Measurements from ENCODE around the gene AK5.

The AK5 gene

DNA sequence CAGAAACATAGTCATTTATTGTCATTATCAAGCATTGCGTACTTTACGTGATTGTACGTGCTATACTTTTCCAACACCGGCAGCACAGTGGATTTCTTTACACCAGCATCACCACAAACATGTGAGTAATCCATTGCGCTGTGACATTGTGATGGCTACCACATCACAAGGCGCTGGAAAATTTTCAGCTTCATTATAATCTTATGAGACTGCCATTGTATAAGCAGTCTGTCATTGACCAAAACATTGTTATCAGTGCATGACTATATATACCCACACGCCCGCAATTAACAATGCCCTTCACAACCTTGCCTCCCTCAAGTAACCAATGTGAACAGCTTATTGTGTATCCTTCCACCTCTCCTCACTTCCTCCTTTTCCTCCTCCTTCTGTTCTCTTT lies 263.0 kb downstream of the AK5 start:
- H3K4me3 ChIP-seq (ENCODE audit: low read length) = no peak overlapping the region
- TF ChIP-seq ZNF274 (IDR thresholded peaks at IDR 0.05; ENCODE audit: low read depth, low read length) = no peak

DNA sequence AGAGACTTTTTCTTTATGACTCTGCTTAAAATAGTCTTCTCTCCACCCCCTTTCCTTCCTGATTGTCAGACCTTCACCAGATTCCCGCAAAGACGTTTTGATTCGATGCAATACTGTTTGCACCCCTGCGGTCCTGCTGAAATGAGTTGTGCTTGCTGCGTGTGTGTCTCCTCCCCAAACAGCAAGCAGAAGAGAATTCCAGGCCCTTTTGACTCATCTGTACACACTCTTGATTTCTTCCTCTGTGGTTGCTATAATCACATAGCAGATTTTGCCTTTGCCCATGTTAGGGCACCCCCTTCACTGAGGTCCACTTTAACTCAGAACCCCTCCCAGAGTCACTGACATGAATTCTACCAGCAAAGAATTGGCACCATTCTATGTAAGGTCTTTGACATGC lies 264.2 kb downstream of the AK5 start:
- TF ChIP-seq ZNF274 (IDR thresholded peaks at IDR 0.05; ENCODE audit: low read depth, low read length) = no peak

DNA sequence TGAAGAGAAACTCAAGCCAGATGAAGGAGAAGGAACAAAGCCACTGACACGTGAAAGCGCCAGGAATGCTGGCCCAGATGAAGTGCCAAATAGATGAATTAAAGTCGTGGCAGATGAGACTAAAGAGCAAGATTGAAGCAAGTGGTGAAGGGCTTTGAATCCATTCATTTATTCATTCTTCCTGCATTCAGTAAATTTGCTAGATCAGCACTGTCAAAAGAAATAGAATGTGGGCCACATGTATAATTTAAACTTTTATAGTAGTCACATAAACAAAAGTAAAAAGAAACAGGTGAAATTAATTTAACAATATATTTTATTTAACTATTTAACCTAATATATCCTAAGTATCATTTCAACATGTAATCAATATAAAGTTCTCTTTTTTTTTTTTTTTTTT lies 265.1 kb downstream of the AK5 start:
- no peak for TF ChIP-seq ZNF274 (IDR thresholded peaks at IDR 0.05; ENCODE audit: low read depth, low read length)
- no peak overlapping the region for H3K4me3 ChIP-seq (ENCODE audit: low read length)

More for the DNA sequence above, 264.2 kb downstream of the AK5 start:
- H3K4me3 ChIP-seq (ENCODE audit: low read length) = no peak overlapping the region

GRCh38 chr1:77548285-77548684 lies 266.5 kb downstream of the AK5 start:
- no peak for TF ChIP-seq ZNF274 (IDR thresholded peaks at IDR 0.05; ENCODE audit: low read depth, low read length)
- H3K4me3 ChIP-seq (ENCODE audit: low read length) = no peak overlapping the region

DNA sequence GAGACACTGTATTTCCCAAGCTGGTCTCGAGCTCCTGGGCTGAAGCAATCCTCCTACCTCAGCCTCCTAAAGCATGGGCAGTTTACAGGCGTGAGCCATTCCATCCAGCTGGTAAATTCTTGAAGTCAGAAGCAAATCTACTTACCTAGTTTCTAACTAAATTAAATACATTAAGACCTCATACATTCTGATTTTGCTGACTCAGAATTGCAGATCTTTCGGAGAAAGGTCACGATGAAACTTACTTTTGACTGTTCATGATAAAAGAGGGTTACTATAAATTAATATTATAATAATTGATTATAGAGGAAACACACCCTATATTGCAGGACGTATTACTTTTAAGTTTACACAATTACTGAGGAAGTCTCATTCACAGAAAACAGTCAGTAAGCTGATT lies 268.3 kb downstream of the AK5 start:
- no peak for TF ChIP-seq ZNF274 (IDR thresholded peaks at IDR 0.05; ENCODE audit: low read depth, low read length)
- no peak overlapping the region for H3K4me3 ChIP-seq (ENCODE audit: low read length)

GRCh38 chr1:77552626-77553025 lies 270.8 kb downstream of the AK5 start:
- no peak overlapping the region for H3K4me3 ChIP-seq (ENCODE audit: low read length)
- no peak for TF ChIP-seq ZNF274 (IDR thresholded peaks at IDR 0.05; ENCODE audit: low read depth, low read length)

DNA sequence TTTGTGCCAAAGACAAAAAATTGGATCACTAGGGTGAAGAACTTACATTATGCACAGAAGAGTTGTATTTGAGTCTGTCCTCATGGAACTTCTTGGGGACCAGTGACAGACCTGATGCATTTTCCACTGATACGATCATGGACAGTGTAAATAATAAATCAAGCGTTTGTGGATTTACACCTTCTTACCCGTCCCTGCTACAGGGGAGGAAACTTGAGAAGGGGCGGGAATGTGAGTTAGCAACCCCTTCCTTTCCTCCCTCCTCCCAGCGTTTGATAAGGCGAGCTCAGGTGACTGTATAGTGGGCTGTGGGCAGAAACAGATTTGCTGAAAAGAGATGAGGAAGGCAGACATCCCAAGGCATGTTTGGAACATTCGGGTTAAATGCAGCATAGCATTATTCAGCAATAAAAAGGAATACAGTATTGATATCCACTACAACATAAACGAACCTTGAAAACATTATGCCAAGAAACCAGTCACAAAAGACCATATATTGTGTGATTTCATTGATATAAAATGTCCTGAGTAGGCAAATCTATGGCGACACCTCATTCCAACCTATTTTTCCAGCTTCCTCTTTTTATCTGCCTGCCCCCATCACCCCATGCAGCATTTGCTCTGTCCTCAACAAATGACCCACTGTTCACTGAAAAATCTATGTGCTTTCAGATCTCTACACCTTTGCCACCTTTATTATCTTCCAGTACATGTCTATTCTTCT lies 271.9 kb downstream of the AK5 start:
- no peak for TF ChIP-seq ZNF274 (IDR thresholded peaks at IDR 0.05; ENCODE audit: low read depth, low read length)
- H3K4me3 ChIP-seq (ENCODE audit: low read length) = no peak overlapping the region

GRCh38 chr1:77556045-77556444 lies 274.2 kb downstream of the AK5 start:
- H3K4me3 ChIP-seq (ENCODE audit: low read length) = no peak overlapping the region
- no peak for TF ChIP-seq ZNF274 (IDR thresholded peaks at IDR 0.05; ENCODE audit: low read depth, low read length)

DNA sequence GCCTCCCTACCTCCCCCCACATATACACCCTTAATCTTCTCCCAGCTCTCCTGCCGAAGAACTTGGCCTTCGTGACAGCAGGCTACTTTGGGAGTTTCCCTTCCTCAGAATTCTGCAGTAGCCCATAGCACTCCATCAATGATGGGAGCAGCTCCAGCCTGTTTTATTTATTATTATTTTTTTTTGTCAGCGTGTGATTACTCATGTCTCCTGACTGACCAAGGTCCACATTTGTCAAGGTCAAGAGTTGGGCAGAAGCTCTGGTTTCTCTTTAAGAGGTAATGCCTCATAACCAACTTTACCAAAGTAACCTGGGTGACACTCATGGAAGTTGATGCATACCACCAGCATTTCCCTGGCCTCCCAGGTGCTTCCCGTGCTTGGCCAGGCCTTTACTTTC lies 275.2 kb downstream of the AK5 start:
- no peak overlapping the region for H3K4me3 ChIP-seq (ENCODE audit: low read length)
- no peak for TF ChIP-seq ZNF274 (IDR thresholded peaks at IDR 0.05; ENCODE audit: low read depth, low read length)

DNA sequence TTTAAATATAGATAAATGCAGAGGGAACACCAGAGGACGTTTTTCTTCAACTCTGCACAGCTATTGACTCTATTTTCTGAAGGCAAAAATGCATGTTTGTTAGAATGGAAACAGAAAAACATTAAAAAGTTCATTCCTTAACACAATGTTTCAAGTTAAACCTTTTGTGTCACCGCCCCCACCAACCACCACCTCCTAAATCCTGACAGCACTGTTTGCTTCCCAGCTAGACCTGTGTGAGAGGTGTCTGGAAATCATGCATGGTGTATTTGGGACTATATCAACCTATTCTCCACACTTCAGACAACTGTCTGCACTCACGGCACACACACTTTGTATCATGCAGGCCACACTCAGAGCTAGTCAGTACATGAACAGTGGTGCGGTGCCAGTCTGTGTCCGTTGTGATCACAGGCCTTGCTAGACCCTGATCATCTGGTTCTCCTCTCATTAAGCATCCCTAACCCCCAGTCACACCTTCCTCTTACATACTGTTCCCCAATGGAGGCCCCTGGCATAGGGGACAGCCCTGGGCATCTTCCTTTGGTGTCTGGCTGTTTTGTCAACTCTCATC lies 276.9 kb downstream of the AK5 start:
- no peak for TF ChIP-seq ZNF274 (IDR thresholded peaks at IDR 0.05; ENCODE audit: low read depth, low read length)
- no peak overlapping the region for H3K4me3 ChIP-seq (ENCODE audit: low read length)

- TF ChIP-seq ZNF274 (IDR thresholded peaks at IDR 0.05; ENCODE audit: low read depth, low read length) = no peak
- no peak overlapping the region for H3K4me3 ChIP-seq (ENCODE audit: low read length)
Measured at GRCh38 chr1:77560741-77561140, 278.9 kb downstream of the AK5 start.

GRCh38 chr1:77562596-77563150 lies 280.9 kb downstream of the AK5 start:
- TF ChIP-seq ZNF274 (IDR thresholded peaks at IDR 0.05; ENCODE audit: low read depth, low read length) = no peak
- no peak overlapping the region for H3K4me3 ChIP-seq (ENCODE audit: low read length)

DNA sequence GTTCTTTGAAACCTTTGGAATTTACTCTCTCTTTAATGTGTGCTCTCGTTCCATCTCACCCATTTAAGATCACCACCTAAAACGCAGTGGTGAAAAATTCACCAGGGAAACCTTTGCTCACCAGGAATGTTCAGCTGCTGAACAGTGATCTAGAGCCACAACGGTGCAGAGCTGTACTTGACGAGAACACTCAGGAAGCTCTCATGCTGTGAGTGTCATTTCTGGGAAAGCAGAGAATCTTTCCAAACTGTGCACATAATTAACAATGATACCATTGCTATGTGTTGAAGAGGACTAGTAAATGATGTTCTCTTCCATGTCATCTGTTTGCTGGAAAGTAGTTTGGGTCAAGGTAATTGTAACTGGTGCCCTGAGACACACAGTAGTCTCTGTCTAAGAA lies 283.5 kb downstream of the AK5 start:
- TF ChIP-seq ZNF274 (IDR thresholded peaks at IDR 0.05; ENCODE audit: low read depth, low read length) = no peak
- no peak overlapping the region for H3K4me3 ChIP-seq (ENCODE audit: low read length)

DNA sequence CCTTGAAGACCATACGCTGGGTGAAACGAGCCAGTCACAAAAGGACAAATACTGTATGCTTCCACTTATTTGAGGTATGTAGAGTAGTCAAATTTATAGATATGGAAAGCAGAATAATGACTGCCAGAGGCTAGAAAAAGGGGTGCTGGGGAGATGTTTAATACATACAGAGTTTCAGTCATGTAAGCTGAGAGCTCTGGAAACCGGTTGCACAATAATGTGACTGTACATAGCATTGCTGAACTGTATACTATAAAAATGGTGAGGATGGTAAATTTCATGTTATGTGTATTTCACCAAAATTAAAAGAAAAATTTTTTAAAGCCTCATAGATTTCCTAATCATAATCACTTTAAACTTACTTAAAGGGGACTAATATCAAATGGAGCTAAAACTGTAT lies 289.8 kb downstream of the AK5 start:
- no peak for TF ChIP-seq ZNF274 (IDR thresholded peaks at IDR 0.05; ENCODE audit: low read depth, low read length)
- no peak overlapping the region for H3K4me3 ChIP-seq (ENCODE audit: low read length)

- TF ChIP-seq ZNF274 (IDR thresholded peaks at IDR 0.05; ENCODE audit: low read depth, low read length) = no peak
- no peak overlapping the region for H3K4me3 ChIP-seq (ENCODE audit: low read length)
Measured at GRCh38 chr1:77579547-77579946, 297.7 kb downstream of the AK5 start.
